MM.1S (cell line): ENCODE data around the gene HDAC9.

Experiments used
- DNase-seq: peaks from one replicate; pipeline ENCODE4 v3.0.0-alpha.2; 2015
- H2AFZ ChIP-seq: fragments of 300-600 bp; sonication (generic); 2 replicates; pipeline ENCODE4 v1.6.0; 2016; ENCODE audit warnings: antibody characterized with exemption, low read length
- H3F3A ChIP-seq: fragments of 300-600 bp; sonication (generic); 2 replicates; pipeline ENCODE4 v1.6.1; 2016; ENCODE audit warnings: mild to moderate bottlenecking, antibody characterized with exemption, low read length, moderate library complexity, mixed read lengths; ENCODE audit not compliant: insufficient read depth
- H3K27ac ChIP-seq: fragments of 300-600 bp; sonication (generic); 2 replicates; pipeline ENCODE4 v1.5.1; 2016; ENCODE audit warnings: mild to moderate bottlenecking, low read length
- H3K27me3 ChIP-seq: fragments of 300-600 bp; sonication (generic); replicated peaks from 2 replicates; pipeline ENCODE4 v1.6.0; 2016; ENCODE audit warnings: low read length; ENCODE audit not compliant: insufficient read depth
- H3K36me3 ChIP-seq: fragments of 300-600 bp; sonication (generic); replicated peaks from 2 replicates; pipeline ENCODE4 v1.6.1; 2016; ENCODE audit warnings: mild to moderate bottlenecking, low read length, mixed read lengths; ENCODE audit not compliant: insufficient read depth
- H3K4me1 ChIP-seq: fragments of 300-600 bp; sonication (generic); 2 replicates; pipeline ENCODE4 v1.6.1; 2016; ENCODE audit warnings: low read length, mixed read lengths
- H3K4me2 ChIP-seq: fragments of 300-600 bp; sonication (generic); 2 replicates; pipeline ENCODE4 v1.6.0; 2016; ENCODE audit warnings: low read depth, low read length
- H3K4me3 ChIP-seq: fragments of 300-600 bp; sonication (generic); 2 replicates; pipeline ENCODE4 v1.5.1; 2016; ENCODE audit warnings: low read length, mixed read lengths
- H3K79me2 ChIP-seq: fragments of 300-600 bp; sonication (generic); 2 replicates; pipeline ENCODE4 v1.6.1; 2016; ENCODE audit warnings: mixed run types, low read length, mixed read lengths
- H3K9ac ChIP-seq: fragments of 300-600 bp; sonication (generic); 2 replicates; pipeline ENCODE4 v1.6.1; 2016; ENCODE audit warnings: low read length, mixed read lengths
- H3K9me2 ChIP-seq: fragments of 300-600 bp; sonication (generic); replicated peaks from 2 replicates; pipeline ENCODE4 v1.6.1; 2016; ENCODE audit warnings: mild to moderate bottlenecking, low read length, mixed read lengths; ENCODE audit not compliant: insufficient read depth
- H3K9me3 ChIP-seq: fragments of 300-600 bp; sonication (generic); replicated peaks from 2 replicates; pipeline ENCODE4 v1.6.1; 2016; ENCODE audit warnings: mild to moderate bottlenecking, low read length, mixed read lengths; ENCODE audit not compliant: insufficient read depth
- H4K20me1 ChIP-seq: fragments of 300-600 bp; sonication (generic); 2 replicates; pipeline ENCODE4 v1.6.1; 2016; ENCODE audit warnings: mild to moderate bottlenecking, low read length, moderate library complexity, mixed read lengths; ENCODE audit not compliant: insufficient read depth
- CTCF ChIP-seq: fragments of 300-600 bp; sonication (generic); IDR thresholded peaks from 2 replicates; pipeline ENCODE4 v1.5.1; 2016; ENCODE audit warnings: antibody characterized with exemption, low read length, mixed read lengths
- EZH2 ChIP-seq: fragments of 300-600 bp; sonication (generic); optimal IDR thresholded peaks from 2 replicates; pipeline ENCODE3; 2017; ENCODE audit warnings: low read depth, mild to moderate bottlenecking, antibody characterized with exemption, low read length, mixed read lengths
- EZH2phosphoT487 ChIP-seq: fragments of 300-600 bp; sonication (generic); IDR thresholded peaks from 2 replicates; pipeline ENCODE4 v1.6.1; 2018; ENCODE audit warnings: antibody characterized with exemption, low read length

The HDAC9 gene

DNA sequence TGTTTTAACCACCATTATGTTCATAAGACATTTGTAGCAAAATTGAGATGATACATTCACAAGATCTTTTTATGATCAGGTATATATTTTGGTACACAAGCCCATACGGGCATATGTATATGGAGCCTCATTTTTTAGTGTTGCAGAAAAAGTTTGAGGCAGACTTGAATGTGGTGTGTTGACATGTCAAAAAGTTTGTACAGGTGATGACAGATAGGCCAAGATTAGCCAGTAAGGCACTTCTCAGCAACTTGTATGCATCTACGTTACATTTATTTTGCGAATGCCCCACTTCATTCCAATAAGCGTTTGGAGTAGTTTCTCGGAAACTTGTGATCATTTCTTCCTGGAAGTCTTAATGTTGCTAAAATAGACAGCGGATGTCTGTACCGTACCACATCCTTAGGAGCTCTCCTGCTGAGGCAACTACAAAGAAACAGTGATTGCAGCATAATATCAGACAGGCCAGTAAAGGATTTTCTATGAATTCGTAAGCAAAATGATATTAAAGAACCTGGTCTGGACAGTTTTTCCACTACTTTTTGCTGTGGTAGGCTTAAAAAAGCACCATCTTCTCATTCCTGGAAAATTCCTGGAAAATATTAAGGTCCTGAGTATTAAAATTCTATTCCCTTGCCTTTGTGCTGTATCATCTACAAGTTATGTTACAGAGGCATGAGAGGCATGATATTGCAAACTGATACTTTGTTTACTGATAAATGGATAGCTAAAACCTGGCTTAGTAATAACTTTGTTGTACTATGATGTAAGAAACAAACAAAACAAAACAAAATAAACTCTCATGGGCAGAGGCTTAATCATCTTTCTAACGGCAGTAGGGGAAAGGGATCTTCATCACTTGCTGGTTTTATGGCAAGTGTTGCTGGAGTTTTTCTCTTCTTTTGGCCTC, 153.6 kb downstream of the HDAC9 start:
- DNase-seq: no peak
- Histone ChIP-seq H3K4me1 (no peaks in the 10 kb centered on the region), H3K27ac (no peak overlapping the region), H3K36me3 (no peaks in the 10 kb centered on the region; the same call in 1 of the 2 replicates), H3K9me2 (no peaks in the 10 kb centered on the region), H3K9me3 (no peaks in the 10 kb centered on the region), H3K79me2 (no peaks in the 10 kb centered on the region), H3F3A (no peaks in the 10 kb centered on the region), H4K20me1 (no peaks in the 10 kb centered on the region), H3K4me2 (no peak overlapping the region), H3K9ac (no peak overlapping the region), H3K4me3 (no peak overlapping the region), H3K27me3 (no peaks in the 10 kb centered on the region), H2AFZ (no peak overlapping the region)
- TF ChIP-seq EZH2phosphoT487 (no peak), CTCF (no peak), EZH2 (no peak)

GRCh38 chr7:18653381-18654155, 158.0 kb downstream of the HDAC9 start:
- Histone ChIP-seq H3K27me3 (no peaks in the 10 kb centered on the region), H3K4me3 (no peak overlapping the region), H3K79me2 (no peaks in the 10 kb centered on the region), H4K20me1 (no peaks in the 10 kb centered on the region), H3K9me2 (no peaks in the 10 kb centered on the region), H3K9me3 (no peaks in the 10 kb centered on the region), H3K9ac (no peak overlapping the region), H3F3A (no peaks in the 10 kb centered on the region), H2AFZ (no peak overlapping the region), H3K4me1 (0 out of 2 replicates have a peak, but pooled peaks cover 8% of the 10 kb centered on the region), H3K4me2 (no peak overlapping the region), H3K36me3 (no peaks in the 10 kb centered on the region; the same call in 1 of the 2 replicates), H3K27ac (no peak overlapping the region)
- DNase-seq: no peak
- no peak for TF ChIP-seq EZH2
- no peak for TF ChIP-seq EZH2phosphoT487
- no peak for TF ChIP-seq CTCF

- H3K27me3 ChIP-seq: no peaks in the 10 kb centered on the region
- TF ChIP-seq CTCF (no peak), EZH2phosphoT487 (no peak), EZH2 (no peak)
- no peaks in the 10 kb centered on the region for H4K20me1 ChIP-seq
- no peak overlapping the region for H3K4me2 ChIP-seq
- no peaks in the 10 kb centered on the region for H3F3A ChIP-seq
- 0 out of 2 replicates have a peak, but pooled peaks cover 8% of the 10 kb centered on the region for H3K4me1 ChIP-seq
- no peak overlapping the region for H3K27ac ChIP-seq
- H3K36me3 ChIP-seq: no peaks in the 10 kb centered on the region; the same call in 1 of the 2 replicates
- H2AFZ ChIP-seq: no peak overlapping the region
- no peaks in the 10 kb centered on the region for H3K9me3 ChIP-seq
- H3K9me2 ChIP-seq: no peaks in the 10 kb centered on the region
- DNase-seq: no peak
- H3K9ac ChIP-seq: no peak overlapping the region
- H3K79me2 ChIP-seq: no peaks in the 10 kb centered on the region
- H3K4me3 ChIP-seq: no peak overlapping the region
Measured at GRCh38 chr7:18654709-18655108, 159.2 kb downstream of the HDAC9 start.
